GM12875 (cell line): ENCODE results near the gene GRIK2.

Experiments
- H3K4me3 ChIP-seq: one replicate; pipeline ENCODE4 v1.5.1; 2011; ENCODE audit warnings: low read depth, low read length, control low read depth
- TF ChIP-seq, protein P1 (sequence below): IDR thresholded peaks from 2 replicates; pipeline ENCODE4 v1.5.1; 2011; ENCODE audit warnings: low read depth, mild to moderate bottlenecking, control low read depth, inconsistent platforms, low read length, moderate library complexity, borderline replicate concordance; ENCODE audit not compliant: insufficient read depth

GRIK2 gene

DNA sequence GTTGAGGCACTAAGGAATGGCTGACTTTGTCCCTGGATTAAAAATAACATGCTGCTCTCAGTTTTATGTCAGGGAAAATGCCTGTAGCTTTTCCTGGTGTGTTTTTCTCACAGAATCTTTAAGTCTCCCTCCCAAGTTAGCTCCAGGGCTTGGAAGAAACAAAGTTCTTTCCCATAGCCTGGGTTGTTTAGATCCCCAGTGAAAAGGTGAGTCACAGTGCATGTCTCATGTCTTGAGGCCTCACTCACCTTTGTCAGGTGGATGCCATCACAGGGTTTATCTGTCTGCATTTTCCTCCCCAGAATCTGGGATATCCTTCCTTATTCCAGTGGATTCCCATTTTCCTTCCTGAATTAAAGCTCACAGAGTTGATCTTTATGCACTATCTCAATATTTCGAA is 722.4 kb downstream of the GRIK2 start:
- no peak overlapping the region for H3K4me3 ChIP-seq
- TF ChIP-seq, protein P1, sequence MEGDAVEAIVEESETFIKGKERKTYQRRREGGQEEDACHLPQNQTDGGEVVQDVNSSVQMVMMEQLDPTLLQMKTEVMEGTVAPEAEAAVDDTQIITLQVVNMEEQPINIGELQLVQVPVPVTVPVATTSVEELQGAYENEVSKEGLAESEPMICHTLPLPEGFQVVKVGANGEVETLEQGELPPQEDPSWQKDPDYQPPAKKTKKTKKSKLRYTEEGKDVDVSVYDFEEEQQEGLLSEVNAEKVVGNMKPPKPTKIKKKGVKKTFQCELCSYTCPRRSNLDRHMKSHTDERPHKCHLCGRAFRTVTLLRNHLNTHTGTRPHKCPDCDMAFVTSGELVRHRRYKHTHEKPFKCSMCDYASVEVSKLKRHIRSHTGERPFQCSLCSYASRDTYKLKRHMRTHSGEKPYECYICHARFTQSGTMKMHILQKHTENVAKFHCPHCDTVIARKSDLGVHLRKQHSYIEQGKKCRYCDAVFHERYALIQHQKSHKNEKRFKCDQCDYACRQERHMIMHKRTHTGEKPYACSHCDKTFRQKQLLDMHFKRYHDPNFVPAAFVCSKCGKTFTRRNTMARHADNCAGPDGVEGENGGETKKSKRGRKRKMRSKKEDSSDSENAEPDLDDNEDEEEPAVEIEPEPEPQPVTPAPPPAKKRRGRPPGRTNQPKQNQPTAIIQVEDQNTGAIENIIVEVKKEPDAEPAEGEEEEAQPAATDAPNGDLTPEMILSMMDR: no peak

DNA sequence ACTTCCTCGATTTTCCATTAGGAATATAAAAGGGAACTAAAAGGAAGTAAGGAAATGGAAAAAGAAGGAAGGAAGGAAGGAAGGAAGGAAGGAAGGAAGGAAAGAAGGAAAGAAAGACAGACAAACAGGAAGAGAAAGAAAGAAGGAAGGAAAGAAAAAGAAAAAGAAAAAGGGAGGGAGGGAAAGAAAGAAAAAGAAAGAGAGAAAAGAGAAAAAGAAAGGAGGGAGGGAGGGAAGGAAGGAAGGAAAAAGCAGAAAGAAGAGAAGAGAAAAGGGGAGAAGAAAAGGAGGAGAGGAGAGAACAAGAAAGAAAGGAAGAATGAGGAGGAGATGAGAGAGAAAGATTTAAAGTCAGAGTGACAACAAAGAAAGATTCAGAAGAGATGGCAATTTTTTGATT is 724.5 kb downstream of the GRIK2 start:
- no peak overlapping the region for H3K4me3 ChIP-seq
- TF ChIP-seq, protein P1: no peak
